Activated T-helper 1 cell treated with anti-CD3 and anti-CD28 coated beads, Interleukin-12 subunit alpha, Interleukin-12 subunit beta, Interleukin-2, Interleukin-4 antibody, amounts not matched to agents 30 ng/mL and 10 ng/mL and 1 ng/mL, durations not matched to agents 14 hours and 24 hours and 36 hours (primary cell): ENCODE results near the gene CHRNB1. TPM values are rescaled to one million over a fixed set of nuclear protein-coding genes. Genes with fewer than 3 reads are reported as not detected.

Experiments
- DNase-seq: peaks from one replicate; pipeline ENCODE4 v3.0.0; 2021; ENCODE audit warnings: low spot score
- H3K27ac Mint-ChIP-seq: one replicate; pipeline ENCODE4 v1.8.0; 2021; ENCODE audit warnings: mild to moderate bottlenecking, mixed read lengths
- H3K27me3 Mint-ChIP-seq: one replicate; pipeline ENCODE4 v1.8.0; 2022; ENCODE audit warnings: mild to moderate bottlenecking, moderate library complexity, mixed read lengths; ENCODE audit not compliant: insufficient read depth
- H3K36me3 Mint-ChIP-seq: one replicate; pipeline ENCODE4 v1.8.0; 2021; ENCODE audit warnings: low read depth, mixed read lengths
- H3K4me1 Mint-ChIP-seq: one replicate; pipeline ENCODE4 v1.8.0; 2021; ENCODE audit warnings: low read depth, mixed read lengths
- H3K4me3 Mint-ChIP-seq: one replicate; pipeline ENCODE4 v1.8.0; 2021; ENCODE audit warnings: mild to moderate bottlenecking, moderate library complexity, mixed read lengths
- H3K9me3 Mint-ChIP-seq: one replicate; pipeline ENCODE4 v1.8.0; 2021; ENCODE audit warnings: mixed read lengths
- intact Hi-C: fragments of 100-400 bp; cut with micrococcal nuclease; formaldehyde crosslinking; loops from one replicate; pipeline ENCODE4 v1.15.1; 2024
- total RNA-seq: library from RNA; stranded (reverse); gene quantifications from 2 replicates; pipeline ENCODE4 v1.2.3, GENCODE V29; 2022

Gene CHRNB1
- total RNA-seq, 1 donor from 2014 or later, result 6.6 TPM

DNA sequence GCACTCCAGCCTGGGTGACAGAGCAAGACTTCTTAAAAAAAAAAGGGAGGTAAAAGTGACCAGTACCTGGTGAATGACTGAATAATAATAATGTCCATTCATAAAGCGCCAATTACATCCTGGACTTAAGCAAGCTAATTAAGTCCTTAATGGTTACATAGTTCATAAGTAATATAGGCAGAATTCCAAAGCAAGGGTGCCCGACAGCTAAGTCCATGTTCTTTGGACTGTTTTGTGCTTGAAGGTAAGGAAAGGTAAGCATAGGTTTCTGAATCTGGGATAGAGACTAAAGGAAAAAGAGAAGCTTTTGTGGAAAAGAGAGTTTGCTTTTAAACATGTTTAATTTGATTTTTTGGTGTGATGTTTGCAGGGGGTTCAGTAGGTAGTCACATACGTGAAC lies 49.1 kb downstream of the CHRNB1 start:
- H3K9me3 Mint-ChIP-seq, result no peaks in the 10 kb centered on the region
- no peak overlapping the region for H3K27ac Mint-ChIP-seq
- H3K27me3 Mint-ChIP-seq, result no peaks in the 10 kb centered on the region
- intact Hi-C loops, result no loop called here
- no peak overlapping the region for H3K4me3 Mint-ChIP-seq
- H3K4me1 Mint-ChIP-seq, result peaks cover 41% of the 10 kb centered on the region
- no peak for DNase-seq
- peaks cover 55% of the 10 kb centered on the region for H3K36me3 Mint-ChIP-seq

DNA sequence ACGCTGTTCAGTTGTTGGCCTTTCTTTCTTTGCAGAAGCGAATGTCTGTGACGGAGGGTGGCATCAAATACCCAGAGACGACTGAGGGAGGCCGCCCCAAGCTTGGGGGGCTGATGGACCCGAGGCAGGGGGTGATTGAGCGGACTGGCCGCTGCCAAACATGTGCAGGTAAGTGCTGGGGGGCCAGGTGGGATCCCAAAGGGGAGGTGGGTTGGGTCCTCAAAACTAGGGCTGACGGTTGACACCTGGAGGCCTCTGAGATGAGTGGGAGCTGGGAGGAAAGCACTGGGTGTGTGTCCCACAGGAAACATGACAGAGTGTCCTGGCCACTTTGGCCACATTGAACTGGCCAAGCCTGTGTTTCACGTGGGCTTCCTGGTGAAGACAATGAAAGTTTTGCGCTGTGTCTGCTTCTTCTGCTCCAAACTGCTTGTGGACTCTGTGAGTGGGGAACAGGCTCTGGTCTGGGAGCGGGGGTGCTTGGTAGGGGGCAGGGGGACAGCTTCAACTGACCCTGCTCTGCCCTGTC lies 51.1 kb downstream of the CHRNB1 start:
- Mint-ChIP-seq H3K4me1 (peaks cover 22% of the 10 kb centered on the region), H3K36me3 (peaks cover 58% of the 10 kb centered on the region), H3K27ac (no peak overlapping the region), H3K4me3 (no peak overlapping the region), H3K27me3 (no peaks in the 10 kb centered on the region), H3K9me3 (no peaks in the 10 kb centered on the region)
- DNase-seq, result no peak
- intact Hi-C loops, result no loop called here

GRCh38 chr17:7496470-7497183 lies 51.8 kb downstream of the CHRNB1 start:
- H3K27ac Mint-ChIP-seq, result no peak overlapping the region
- H3K27me3 Mint-ChIP-seq, result no peaks in the 10 kb centered on the region
- no peak for DNase-seq

GRCh38 chr17:7497228-7497627 lies 52.4 kb downstream of the CHRNB1 start:
- no peak overlapping the region for H3K4me3 Mint-ChIP-seq
- no peaks in the 10 kb centered on the region for H3K9me3 Mint-ChIP-seq
- intact Hi-C loops, result no loop called here
- peaks cover 62% of the 10 kb centered on the region for H3K36me3 Mint-ChIP-seq
- no peak overlapping the region for H3K27ac Mint-ChIP-seq
- no peak for DNase-seq
- H3K4me1 Mint-ChIP-seq, result peaks cover 16% of the 10 kb centered on the region
- no peaks in the 10 kb centered on the region for H3K27me3 Mint-ChIP-seq

More at GRCh38 chr17:7496470-7497183, 51.8 kb downstream of the CHRNB1 start:
- Mint-ChIP-seq H3K4me1 (peaks cover 19% of the 10 kb centered on the region), H3K4me3 (no peak overlapping the region), H3K9me3 (no peaks in the 10 kb centered on the region), H3K36me3 (peaks cover 61% of the 10 kb centered on the region)
- intact Hi-C loops, result no loop called here

DNA sequence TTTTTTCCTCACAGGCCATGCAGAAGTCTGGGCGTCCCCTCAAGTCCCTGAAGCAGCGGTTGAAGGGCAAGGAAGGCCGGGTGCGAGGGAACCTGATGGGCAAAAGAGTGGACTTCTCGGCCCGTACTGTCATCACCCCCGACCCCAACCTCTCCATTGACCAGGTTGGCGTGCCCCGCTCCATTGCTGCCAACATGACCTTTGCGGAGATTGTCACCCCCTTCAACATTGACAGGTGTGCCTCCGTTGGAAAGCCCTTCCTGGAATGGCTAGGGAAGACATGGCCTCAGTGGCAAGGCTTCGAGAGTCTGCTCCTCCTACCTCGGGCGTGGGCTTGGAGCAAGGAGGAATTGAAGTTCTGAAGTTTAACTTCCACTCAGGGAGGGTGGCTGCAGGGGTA lies 52.8 kb downstream of the CHRNB1 start:
- no peaks in the 10 kb centered on the region for H3K9me3 Mint-ChIP-seq
- intact Hi-C loops, result no loop called here
- peaks cover 16% of the 10 kb centered on the region for H3K4me1 Mint-ChIP-seq
- DNase-seq, result no peak
- H3K36me3 Mint-ChIP-seq, result peaks cover 66% of the 10 kb centered on the region
- H3K4me3 Mint-ChIP-seq, result no peak overlapping the region
- H3K27me3 Mint-ChIP-seq, result no peaks in the 10 kb centered on the region
- H3K27ac Mint-ChIP-seq, result no peak overlapping the region

DNA sequence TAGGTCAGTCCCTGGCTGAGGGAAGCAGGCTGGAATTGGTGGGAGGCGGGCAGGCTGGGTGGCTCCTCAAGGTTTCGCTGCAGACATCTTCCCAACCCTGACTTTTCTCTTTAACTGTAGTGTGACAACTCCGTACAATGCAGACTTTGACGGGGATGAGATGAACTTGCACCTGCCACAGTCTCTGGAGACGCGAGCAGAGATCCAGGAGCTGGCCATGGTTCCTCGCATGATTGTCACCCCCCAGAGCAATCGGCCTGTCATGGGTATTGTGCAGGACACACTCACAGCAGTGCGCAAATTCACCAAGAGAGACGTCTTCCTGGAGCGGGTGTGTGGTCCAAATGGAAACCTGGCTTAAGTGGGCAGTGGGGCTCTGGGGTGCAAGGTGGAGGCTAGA lies 54.3 kb downstream of the CHRNB1 start:
- peaks cover under 1% of the 10 kb centered on the region for H3K4me1 Mint-ChIP-seq
- DNase-seq, result no peak
- no peaks in the 10 kb centered on the region for H3K27me3 Mint-ChIP-seq
- no peak overlapping the region for H3K4me3 Mint-ChIP-seq
- no peak overlapping the region for H3K27ac Mint-ChIP-seq
- H3K9me3 Mint-ChIP-seq, result no peaks in the 10 kb centered on the region
- intact Hi-C loops, result no loop called here
- peaks cover 64% of the 10 kb centered on the region for H3K36me3 Mint-ChIP-seq

DNA sequence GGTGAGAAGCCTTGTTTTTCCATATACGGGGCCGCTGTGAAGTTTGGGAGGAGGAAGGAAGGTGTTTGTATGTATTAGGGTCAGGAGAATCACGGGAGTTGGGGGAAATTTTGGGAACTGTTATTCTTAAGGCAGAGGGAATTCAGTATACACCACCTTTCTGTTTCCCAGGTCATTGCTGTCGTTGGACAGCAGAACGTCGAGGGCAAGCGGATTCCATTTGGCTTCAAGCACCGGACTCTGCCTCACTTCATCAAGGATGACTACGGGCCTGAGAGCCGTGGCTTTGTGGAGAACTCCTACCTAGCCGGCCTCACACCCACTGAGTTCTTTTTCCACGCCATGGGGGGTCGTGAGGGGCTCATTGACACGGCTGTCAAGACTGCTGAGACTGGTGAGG lies 56.9 kb downstream of the CHRNB1 start:
- Mint-ChIP-seq H3K27ac (no peak overlapping the region), H3K9me3 (no peaks in the 10 kb centered on the region)
- intact Hi-C loops, result loop anchor here (5.0 kb wide), 2 partner anchors 64 to 144 kb away; partner anchors contain the start of genes FGF11, TMEM102 and TMEM95

DNA sequence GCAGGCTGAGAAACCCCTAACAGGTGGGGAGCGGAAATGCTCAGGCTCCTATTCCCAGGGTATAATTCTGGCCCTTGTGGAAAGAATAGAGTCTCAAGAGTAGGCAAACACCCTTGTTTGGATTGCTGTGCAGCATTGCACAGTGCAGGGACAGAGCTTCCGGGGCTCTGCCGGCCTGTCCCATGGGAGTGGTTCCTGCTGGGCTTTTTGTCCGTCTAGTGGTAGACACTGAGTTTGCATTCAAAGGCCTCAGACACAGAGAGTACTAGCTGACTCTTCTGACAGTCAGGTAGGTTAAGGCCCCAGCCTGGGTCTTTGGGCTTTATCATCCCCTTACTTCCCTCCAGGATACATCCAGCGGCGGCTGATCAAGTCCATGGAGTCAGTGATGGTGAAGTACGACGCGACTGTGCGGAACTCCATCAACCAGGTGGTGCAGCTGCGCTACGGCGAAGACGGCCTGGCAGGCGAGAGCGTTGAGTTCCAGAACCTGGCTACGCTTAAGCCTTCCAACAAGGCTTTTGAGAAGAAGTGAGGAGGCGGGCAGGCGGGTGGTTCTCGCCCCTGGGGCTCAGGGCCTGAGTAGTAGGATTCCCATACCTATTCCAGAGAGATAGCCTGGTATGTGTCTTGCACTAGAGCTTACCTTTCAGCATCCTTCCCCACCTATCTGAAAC lies 57.4 kb downstream of the CHRNB1 start:
- intact Hi-C loops, result loop anchor here (5.0 kb wide), 2 partner anchors 65 to 145 kb away; partner anchors contain the start of genes FGF11, TMEM102 and TMEM95
- no peak for DNase-seq
- H3K27ac Mint-ChIP-seq, result no peak overlapping the region
- no peaks in the 10 kb centered on the region for H3K4me1 Mint-ChIP-seq
- H3K9me3 Mint-ChIP-seq, result no peaks in the 10 kb centered on the region
- peaks cover 65% of the 10 kb centered on the region for H3K36me3 Mint-ChIP-seq
- no peak overlapping the region for H3K4me3 Mint-ChIP-seq
- no peaks in the 10 kb centered on the region for H3K27me3 Mint-ChIP-seq

More for the DNA sequence above, 56.9 kb downstream of the CHRNB1 start:
- DNase-seq, result no peak
- H3K4me1 Mint-ChIP-seq, result no peaks in the 10 kb centered on the region
- H3K27me3 Mint-ChIP-seq, result no peaks in the 10 kb centered on the region
- peaks cover 70% of the 10 kb centered on the region for H3K36me3 Mint-ChIP-seq
- no peak overlapping the region for H3K4me3 Mint-ChIP-seq

- Mint-ChIP-seq H3K36me3 (peaks cover 64% of the 10 kb centered on the region), H3K4me1 (no peaks in the 10 kb centered on the region), H3K27ac (no peak overlapping the region), H3K9me3 (no peaks in the 10 kb centered on the region), H3K27me3 (no peaks in the 10 kb centered on the region), H3K4me3 (no peak overlapping the region)
- intact Hi-C loops, result loop anchor here (5.0 kb wide), 2 partner anchors 66 to 146 kb away; partner anchors contain the start of genes FGF11, TMEM102 and TMEM95
- DNase-seq, result no peak
Observed at GRCh38 chr17:7502987-7503386, 58.1 kb downstream of the CHRNB1 start.

DNA sequence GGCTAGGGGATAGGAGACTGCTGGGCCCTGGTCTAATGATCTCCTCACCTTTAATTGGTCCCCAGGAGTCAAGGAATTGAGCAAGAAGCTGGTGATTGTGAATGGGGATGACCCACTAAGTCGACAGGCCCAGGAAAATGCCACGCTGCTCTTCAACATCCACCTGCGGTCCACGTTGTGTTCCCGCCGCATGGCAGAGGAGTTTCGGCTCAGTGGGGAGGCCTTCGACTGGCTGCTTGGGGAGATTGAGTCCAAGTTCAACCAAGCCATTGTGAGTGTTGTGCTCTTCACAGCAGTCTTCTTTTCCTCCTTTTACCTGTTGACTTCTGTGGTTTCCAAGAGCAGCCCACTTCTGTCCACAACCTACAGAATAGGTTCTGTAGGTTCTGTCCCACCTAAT lies 58.7 kb downstream of the CHRNB1 start:
- H3K27me3 Mint-ChIP-seq, result no peaks in the 10 kb centered on the region
- intact Hi-C loops, result loop anchor here (5.0 kb wide), 2 partner anchors 66 to 146 kb away; partner anchors contain the start of genes FGF11, TMEM102 and TMEM95
- H3K27ac Mint-ChIP-seq, result peak overlapping the region; percentile 48
- no peak for DNase-seq
- peaks cover 69% of the 10 kb centered on the region for H3K36me3 Mint-ChIP-seq
- H3K9me3 Mint-ChIP-seq, result no peaks in the 10 kb centered on the region
- no peak overlapping the region for H3K4me3 Mint-ChIP-seq
- H3K4me1 Mint-ChIP-seq, result no peaks in the 10 kb centered on the region

Other genes with a start within 250 kb of the CHRNB1 start
- gene DLG4, start 225.2 kb upstream of the CHRNB1 start, total RNA-seq, result 15.3 and 15.5 TPM in 2 replicates
- gene ACADVL, start 225.1 kb upstream of the CHRNB1 start, total RNA-seq, result 287 and 294 TPM in 2 replicates
- 70.0 and 73.5 TPM in 2 replicates for gene DVL2, start 210.5 kb upstream of the CHRNB1 start, total RNA-seq
- gene PHF23, start 205.6 kb upstream of the CHRNB1 start, total RNA-seq, result 52.5 and 55.4 TPM in 2 replicates
- 146 and 148 TPM in 2 replicates for gene GABARAP, start 202.6 kb upstream of the CHRNB1 start, total RNA-seq
- 191 and 193 TPM in 2 replicates for gene CTDNEP1, start 193.3 kb upstream of the CHRNB1 start, total RNA-seq
- 73.6 and 75.5 TPM in 2 replicates for gene ELP5, start 192.8 kb upstream of the CHRNB1 start, total RNA-seq
- 0.15 and 0.60 TPM in 2 replicates for gene CLDN7, start 182.6 kb upstream of the CHRNB1 start, total RNA-seq
- 0.17 and 0.31 TPM in 2 replicates for gene SLC2A4, start 163.3 kb upstream of the CHRNB1 start, total RNA-seq
- gene YBX2, start 150.4 kb upstream of the CHRNB1 start, total RNA-seq, result 0.36 TPM in 1 of 2 replicates, not detected in the other
- gene EIF5A, start 137.4 kb upstream of the CHRNB1 start, total RNA-seq, result 1,241 and 1,262 TPM in 2 replicates
- gene GPS2, start 129.7 kb upstream of the CHRNB1 start, total RNA-seq, result 52.3 and 59.0 TPM in 2 replicates
- gene NEURL4, start 115.7 kb upstream of the CHRNB1 start, total RNA-seq, result 57.1 and 60.9 TPM in 2 replicates
- gene ACAP1, start 108.5 kb upstream of the CHRNB1 start, total RNA-seq, result 260 and 266 TPM in 2 replicates
- 5.3 TPM in 2 replicates for gene KCTD11, start 92.9 kb upstream of the CHRNB1 start, total RNA-seq
- 0.17 TPM in 1 of 2 replicates, not detected in the other for gene TMEM95, start 89.9 kb upstream of the CHRNB1 start, total RNA-seq
- gene TNK1, start 64.0 kb upstream of the CHRNB1 start, total RNA-seq, result 3.8 and 4.9 TPM in 2 replicates
- gene PLSCR3, start 50.5 kb upstream of the CHRNB1 start, total RNA-seq, result 77.1 and 78.2 TPM in 2 replicates
- 53.5 and 54.7 TPM in 2 replicates for gene TMEM256, start 41.0 kb upstream of the CHRNB1 start, total RNA-seq
- gene NLGN2, start 37.2 kb upstream of the CHRNB1 start, total RNA-seq, result 2.3 and 2.7 TPM in 2 replicates
- gene SPEM1, start 24.7 kb upstream of the CHRNB1 start, total RNA-seq, result not detected in 2 replicates
- gene SPEM2, start 19.4 kb upstream of the CHRNB1 start, total RNA-seq, result not detected in 2 replicates
- gene SPEM3, start 16.2 kb upstream of the CHRNB1 start, total RNA-seq, result not detected in 2 replicates
- 12.3 and 14.0 TPM in 2 replicates for gene TMEM102, start 9.6 kb upstream of the CHRNB1 start, total RNA-seq
- 5.3 and 6.4 TPM in 2 replicates for gene FGF11, start 5.5 kb upstream of the CHRNB1 start, total RNA-seq
- 15.1 and 16.0 TPM in 2 replicates for gene ZBTB4, start 34.6 kb downstream of the CHRNB1 start, total RNA-seq
- not detected in 2 replicates for gene SLC35G6, start 36.4 kb downstream of the CHRNB1 start, total RNA-seq
- 221 and 223 TPM in 2 replicates for gene POLR2A, start 39.3 kb downstream of the CHRNB1 start, total RNA-seq
- 18.6 and 26.5 TPM in 2 replicates for gene TNFSF12, start 104.0 kb downstream of the CHRNB1 start, total RNA-seq
- gene TNFSF13, start 113.7 kb downstream of the CHRNB1 start, total RNA-seq, result 2.2 and 3.3 TPM in 2 replicates
- 102 and 104 TPM in 2 replicates for gene SENP3, start 116.9 kb downstream of the CHRNB1 start, total RNA-seq
- 2.4 and 3.3 TPM in 2 replicates for gene CD68, start 134.6 kb downstream of the CHRNB1 start, total RNA-seq
- gene MPDU1, start 138.8 kb downstream of the CHRNB1 start, total RNA-seq, result 108 and 111 TPM in 2 replicates
- gene SOX15, start 145.0 kb downstream of the CHRNB1 start, total RNA-seq, result 0.20 and 0.78 TPM in 2 replicates
- 59.5 and 63.6 TPM in 2 replicates for gene FXR2, start 169.8 kb downstream of the CHRNB1 start, total RNA-seq
- gene SAT2, start 182.8 kb downstream of the CHRNB1 start, total RNA-seq, result 23.8 and 24.0 TPM in 2 replicates
- 0.20 TPM in 1 of 2 replicates, not detected in the other for gene SHBG, start 185.1 kb downstream of the CHRNB1 start, total RNA-seq
- 0.54 TPM in 2 replicates for gene ATP1B2, start 205.9 kb downstream of the CHRNB1 start, total RNA-seq
- 172 and 179 TPM in 2 replicates for gene TP53, start 242.4 kb downstream of the CHRNB1 start, total RNA-seq
- 31.5 TPM in 2 replicates for gene WRAP53, start 243.4 kb downstream of the CHRNB1 start, total RNA-seq